Measurements from ENCODE around the gene GIT2. TPM values are rescaled to one million over a fixed set of nuclear protein-coding genes. Genes with fewer than 3 reads are reported as not detected.

GIT2 gene
- total and polyA plus RNA-seq, 2 of the 13 experiments (the other 11 are each of a cell fraction or from before 2014, with no cell fraction given): 18.4 to 19.8 TPM

- peak; percentile 61; the same call in 1 of the 2 replicates for TF ChIP-seq ZIK1 (CRISPR knock-in tag; IDR thresholded peaks at IDR 0.05; ENCODE audit: borderline replicate concordance, low read depth)
- TF ChIP-seq NRL (CRISPR knock-in tag; IDR thresholded peaks at IDR 0.05; ENCODE audit: borderline replicate concordance): peak; percentile 61
- peak; percentile 92 for TF ChIP-seq CCDC6 (CRISPR knock-in tag; IDR thresholded peaks at IDR 0.05)
- TF ChIP-seq SP4 (CRISPR knock-in tag; IDR thresholded peaks at IDR 0.05): peak; percentile 46
- TF ChIP-seq TFAP4 (IDR thresholded peaks at IDR 0.05; ENCODE audit: borderline replicate concordance, low read depth): peak; percentile 7; the same call in 1 of the 2 replicates
- TF ChIP-seq ZNF513 (CRISPR knock-in tag; conservative IDR thresholded peaks at IDR 0.05): 0 out of 2 replicates have a peak, but pooled peaks have one; percentile 34
- TF ChIP-seq FOXO4 (CRISPR knock-in tag; conservative IDR thresholded peaks at IDR 0.05): 0 out of 2 replicates have a peak, but pooled peaks have one; percentile 7
- peak; percentile 12 for TF ChIP-seq RBM22 (optimal IDR thresholded peaks at IDR 0.05; ENCODE audit: low read length)
- TF ChIP-seq AFF4 (CRISPR knock-in tag; IDR thresholded peaks at IDR 0.05): no peak
- no peak for TF ChIP-seq ZNF282 (IDR thresholded peaks at IDR 0.05; ENCODE audit: partially characterized antibody)
- TF ChIP-seq PPARG (CRISPR knock-in tag; conservative IDR thresholded peaks at IDR 0.05): 0 out of 2 replicates have a peak, but pooled peaks have one; percentile 36
- TF ChIP-seq ZBTB8A (CRISPR knock-in tag; IDR thresholded peaks at IDR 0.05; ENCODE audit: borderline replicate concordance, low read depth): no peak
- no peak; the same call in 1 of the 2 replicates for TF ChIP-seq ZNF639 (CRISPR knock-in tag; conservative IDR thresholded peaks at IDR 0.05)
- no peak for TF ChIP-seq XBP1 (CRISPR knock-in tag; IDR thresholded peaks at IDR 0.05)
- peak; percentile 73 for TF ChIP-seq BRD4 (CRISPR knock-in tag; IDR thresholded peaks at IDR 0.05)
- peak; percentile 72 for TF ChIP-seq ZNF317 (CRISPR knock-in tag; IDR thresholded peaks at IDR 0.05)
- no peak for TF ChIP-seq ZNF234 (CRISPR knock-in tag; conservative IDR thresholded peaks at IDR 0.05)
Observed at GRCh38 chr12:109998904-109999648, 2.9 kb upstream of the GIT2 start, which contains the start of gene ANKRD13A (continued).

All from HepG2 (cell line).